Right atrium auricular region (tissue), 2 donors: ENCODE results near the gene SETBP1. TPM values are rescaled to one million over a fixed set of nuclear protein-coding genes. Genes with fewer than 3 reads are reported as not detected.

ENCODE experiments used
- DNase-seq: peaks from one replicate; pipeline ENCODE4 v3.0.0-alpha.2; 2019; ENCODE audit warnings: low spot score
- H3K27ac ChIP-seq, 2 donors: fragments of 200-600 bp; sonication (generic); 1 replicate in 1 of 2; 2 replicates in 1 of 2; pipeline ENCODE4 v1.5.1; 2016 to 2019
- H3K27me3 ChIP-seq, 2 donors: fragments of 200-600 bp; sonication (generic); one replicate each; pipeline versions ENCODE4 v1.5.1 to v1.6.0; 2017 to 2019
- H3K36me3 ChIP-seq: fragments of 200-600 bp; sonication (generic); one replicate; pipeline ENCODE4 v1.5.1; 2016
- H3K4me1 ChIP-seq, 2 donors: fragments of 200-600 bp; sonication (generic); one replicate each; pipeline versions ENCODE4 v1.5.1 to v1.6.0; 2017 to 2019
- H3K4me3 ChIP-seq, 2 donors: fragments of 200-600 bp; sonication (generic); 1 replicate in 1 of 2; 2 replicates in 1 of 2; pipeline ENCODE4 v1.5.1; 2017 to 2019; ENCODE audit warnings: mild to moderate bottlenecking in 1 of 2, moderate library complexity in 1 of 2
- H3K9me3 ChIP-seq, 2 donors: fragments of 200-600 bp; sonication (generic); one replicate each; pipeline ENCODE4 v1.5.1; 2019
- CTCF ChIP-seq, 2 donors: fragments of 200-600 bp; sonication (generic); IDR thresholded peaks; one replicate each; pipeline ENCODE4 v1.5.1; 2019; ENCODE audit warnings: antibody characterized with exemption in 2 of 2
- total RNA-seq, 2 donors: library from RNA; depleted of rRNA; stranded (reverse); fragments of >200 nt; gene quantifications; one replicate each; pipeline ENCODE4 v1.1.0, GENCODE V29; 2016

SETBP1 gene
- total RNA-seq, 2 donors from 2014 or later, result 7.8 to 13.4 TPM

GRCh38 chr18:44638034-44638540 is 42.6 kb upstream of the SETBP1 start:
- no peak overlapping the region for H3K27ac ChIP-seq
- H3K4me1 ChIP-seq, result no peaks in the 10 kb centered on the region

GRCh38 chr18:44638811-44639210 is 41.9 kb upstream of the SETBP1 start:
- no peak for TF ChIP-seq CTCF (IDR thresholded peaks at IDR 0.05)
- Histone ChIP-seq H3K36me3 (no peaks in the 10 kb centered on the region), H3K4me1 (no peaks in the 10 kb centered on the region), H3K27me3 (no peaks in the 10 kb centered on the region), H3K4me3 (no peak overlapping the region), H3K9me3 (no peaks in the 10 kb centered on the region), H3K27ac (no peak overlapping the region)
- no peak for DNase-seq

More at GRCh38 chr18:44638034-44638540, 42.6 kb upstream of the SETBP1 start:
- H3K36me3 ChIP-seq, result no peaks in the 10 kb centered on the region
- no peaks in the 10 kb centered on the region for H3K27me3 ChIP-seq
- no peak overlapping the region for H3K4me3 ChIP-seq
- no peak for DNase-seq
- no peaks in the 10 kb centered on the region for H3K9me3 ChIP-seq
- TF ChIP-seq CTCF (IDR thresholded peaks at IDR 0.05), result no peak

GRCh38 chr18:44643004-44643403 is 37.7 kb upstream of the SETBP1 start:
- no peak overlapping the region for H3K4me3 ChIP-seq
- H3K27ac ChIP-seq, result no peak overlapping the region
- DNase-seq, result no peak
- H3K9me3 ChIP-seq, result no peaks in the 10 kb centered on the region
- H3K27me3 ChIP-seq, result no peaks in the 10 kb centered on the region
- no peaks in the 10 kb centered on the region for H3K36me3 ChIP-seq
- TF ChIP-seq CTCF (IDR thresholded peaks at IDR 0.05), result no peak
- H3K4me1 ChIP-seq, result no peaks in the 10 kb centered on the region

- H3K9me3 ChIP-seq, result no peaks in the 10 kb centered on the region
- H3K4me3 ChIP-seq, result no peak overlapping the region
- DNase-seq, result no peak
- no peaks in the 10 kb centered on the region for H3K36me3 ChIP-seq
- peaks cover 0 to 10% of the 10 kb centered on the region in 2 donors for H3K4me1 ChIP-seq
- TF ChIP-seq CTCF (IDR thresholded peaks at IDR 0.05), result no peak
- H3K27me3 ChIP-seq, result no peaks in the 10 kb centered on the region
- no peak overlapping the region for H3K27ac ChIP-seq
These were observed 29.2 kb upstream of the SETBP1 start for GRCh38 chr18:44651478-44651877.

- Histone ChIP-seq H3K4me3 (no peak overlapping the region), H3K27ac (no peak overlapping the region), H3K36me3 (no peaks in the 10 kb centered on the region), H3K27me3 (no peaks in the 10 kb centered on the region), H3K9me3 (no peaks in the 10 kb centered on the region), H3K4me1 (peaks cover 0 to 10% of the 10 kb centered on the region in 2 donors)
- TF ChIP-seq CTCF (IDR thresholded peaks at IDR 0.05), result no peak
- DNase-seq, result no peak
These were observed 28.6 kb upstream of the SETBP1 start for GRCh38 chr18:44651918-44652572.

- DNase-seq, result no peak
- H3K27ac ChIP-seq, result no peak overlapping the region
- no peaks in the 10 kb centered on the region for H3K36me3 ChIP-seq
- peaks cover 0 to 10% of the 10 kb centered on the region in 2 donors for H3K4me1 ChIP-seq
- no peak for TF ChIP-seq CTCF (IDR thresholded peaks at IDR 0.05)
- H3K9me3 ChIP-seq, result no peaks in the 10 kb centered on the region
- H3K4me3 ChIP-seq, result no peak overlapping the region
- H3K27me3 ChIP-seq, result no peaks in the 10 kb centered on the region
These were observed 28.0 kb upstream of the SETBP1 start for GRCh38 chr18:44652722-44653121.
